GM06990 (cell line): Measurements from ENCODE around the gene NT5DC2.

Source experiments
- DNase-seq: peaks from one replicate; pipeline ENCODE4 v3.0.0-alpha.2; 2011; ENCODE audit not compliant: insufficient read length; ENCODE audit errors: extremely low read depth
- H3K27me3 ChIP-seq: replicated peaks from 2 replicates; pipeline ENCODE4 v1.6.0; 2011; ENCODE audit warnings: low read length; ENCODE audit not compliant: control insufficient read depth, insufficient read depth
- H3K36me3 ChIP-seq: 2 replicates; pipeline ENCODE4 v1.5.1; 2011; ENCODE audit warnings: low read length; ENCODE audit not compliant: control insufficient read depth, insufficient read depth
- H3K4me3 ChIP-seq: replicated peaks from 2 replicates; pipeline ENCODE4 v1.5.1; 2011; ENCODE audit warnings: low read depth, mild to moderate bottlenecking, control low read depth, low read length
- TF ChIP-seq, protein P1 (sequence below): IDR thresholded peaks from 2 replicates; pipeline ENCODE4 v1.5.1; 2011; ENCODE audit warnings: low read length, control low read depth, mild to moderate bottlenecking, inconsistent platforms; ENCODE audit not compliant: insufficient read depth, poor library complexity, severe bottlenecking

Gene NT5DC2

GRCh38 chr3:52481819-52482521, 51.7 kb downstream of the NT5DC2 start:
- Histone ChIP-seq H3K36me3 (peaks cover 39% of the 10 kb centered on the region), H3K27me3 (no peaks in the 10 kb centered on the region), H3K4me3 (no peak overlapping the region)
- TF ChIP-seq, protein P1, sequence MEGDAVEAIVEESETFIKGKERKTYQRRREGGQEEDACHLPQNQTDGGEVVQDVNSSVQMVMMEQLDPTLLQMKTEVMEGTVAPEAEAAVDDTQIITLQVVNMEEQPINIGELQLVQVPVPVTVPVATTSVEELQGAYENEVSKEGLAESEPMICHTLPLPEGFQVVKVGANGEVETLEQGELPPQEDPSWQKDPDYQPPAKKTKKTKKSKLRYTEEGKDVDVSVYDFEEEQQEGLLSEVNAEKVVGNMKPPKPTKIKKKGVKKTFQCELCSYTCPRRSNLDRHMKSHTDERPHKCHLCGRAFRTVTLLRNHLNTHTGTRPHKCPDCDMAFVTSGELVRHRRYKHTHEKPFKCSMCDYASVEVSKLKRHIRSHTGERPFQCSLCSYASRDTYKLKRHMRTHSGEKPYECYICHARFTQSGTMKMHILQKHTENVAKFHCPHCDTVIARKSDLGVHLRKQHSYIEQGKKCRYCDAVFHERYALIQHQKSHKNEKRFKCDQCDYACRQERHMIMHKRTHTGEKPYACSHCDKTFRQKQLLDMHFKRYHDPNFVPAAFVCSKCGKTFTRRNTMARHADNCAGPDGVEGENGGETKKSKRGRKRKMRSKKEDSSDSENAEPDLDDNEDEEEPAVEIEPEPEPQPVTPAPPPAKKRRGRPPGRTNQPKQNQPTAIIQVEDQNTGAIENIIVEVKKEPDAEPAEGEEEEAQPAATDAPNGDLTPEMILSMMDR = peak; percentile 43
- DNase-seq = no peak

- TF ChIP-seq, protein P1 = no peak
- no peaks in the 10 kb centered on the region for H3K27me3 ChIP-seq
- H3K4me3 ChIP-seq = no peak overlapping the region
- no peak for DNase-seq
- H3K36me3 ChIP-seq = peaks cover 37% of the 10 kb centered on the region
Observed at GRCh38 chr3:52480768-52481715, 52.6 kb downstream of the NT5DC2 start.

DNA sequence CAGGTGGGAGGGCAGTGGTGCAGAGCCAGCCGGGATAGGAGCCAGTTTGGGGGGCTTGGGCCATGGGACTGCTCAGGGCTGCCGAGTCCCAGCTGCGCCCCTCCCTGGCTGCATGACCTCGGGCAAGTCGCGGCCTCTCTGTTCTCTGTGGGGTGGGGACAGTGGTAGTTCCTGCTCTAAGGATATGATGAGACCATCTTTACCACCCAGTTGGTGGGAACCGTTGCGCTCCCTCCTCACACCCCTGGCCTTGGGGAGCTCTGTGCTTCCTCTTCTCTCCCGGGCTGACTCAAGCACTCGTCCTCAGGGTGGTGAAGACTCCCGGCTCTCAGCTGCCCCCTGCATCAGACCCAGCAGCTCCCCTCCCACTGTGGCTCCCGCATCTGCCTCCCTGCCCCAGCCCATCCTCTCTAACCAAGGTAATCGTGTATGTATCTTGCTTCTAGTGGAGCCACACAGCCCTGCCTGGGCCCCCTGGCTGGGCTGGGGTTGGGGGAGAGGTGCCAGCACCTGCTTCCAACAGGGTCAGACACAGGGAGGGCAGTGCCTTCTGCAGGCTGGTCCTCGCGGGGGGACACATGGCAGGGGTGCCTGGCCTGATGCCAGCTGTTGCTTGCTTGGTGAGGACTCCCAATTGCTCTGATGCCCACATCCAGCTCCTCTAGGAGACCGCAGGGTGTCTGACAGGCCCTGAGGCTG, 53.6 kb downstream of the NT5DC2 start:
- DNase-seq = no peak
- Histone ChIP-seq H3K36me3 (peaks cover 35% of the 10 kb centered on the region), H3K27me3 (no peaks in the 10 kb centered on the region), H3K4me3 (no peak overlapping the region)
- TF ChIP-seq, protein P1 = no peak

DNA sequence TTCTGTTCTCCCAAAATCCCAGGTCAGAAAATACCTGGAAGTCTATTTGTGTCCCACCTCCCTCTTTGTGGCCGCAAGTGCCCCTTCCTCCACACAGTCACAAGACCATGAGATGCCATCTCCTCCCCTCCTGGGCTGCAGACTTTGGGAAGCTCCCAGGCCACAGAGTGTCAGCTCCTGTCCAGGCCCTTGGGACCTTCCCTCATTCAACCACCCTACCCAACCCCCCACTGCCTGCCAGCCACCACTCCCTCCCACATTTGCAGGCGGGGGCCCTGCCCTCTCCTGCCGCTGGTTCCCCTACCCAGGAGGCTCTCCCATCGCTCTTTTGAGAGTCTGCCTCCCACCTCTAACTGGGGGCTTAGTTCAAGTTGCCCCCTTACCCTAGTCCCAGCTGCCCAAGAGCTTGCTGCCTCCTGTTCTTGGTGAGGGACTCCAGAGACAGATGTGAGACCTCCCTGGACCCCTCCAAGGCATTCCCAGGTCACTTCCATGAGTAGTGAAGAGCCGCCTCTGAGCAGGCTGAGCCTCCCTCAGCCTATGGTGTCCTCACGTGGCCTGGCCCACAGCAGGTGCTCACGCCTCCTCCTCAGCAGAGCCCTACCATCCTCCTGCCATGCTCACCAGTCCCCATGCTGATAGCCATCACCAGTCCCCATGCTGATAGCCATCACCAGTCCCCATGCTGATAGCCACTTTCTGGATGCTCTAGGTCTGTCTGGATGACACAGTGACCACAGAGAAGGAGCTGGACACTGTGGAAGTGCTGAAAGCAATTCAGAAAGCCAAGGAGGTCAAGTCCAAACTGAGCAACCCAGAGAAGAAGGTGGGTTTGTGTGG, 54.4 kb downstream of the NT5DC2 start:
- H3K27me3 ChIP-seq = no peaks in the 10 kb centered on the region
- TF ChIP-seq, protein P1 = no peak
- no peak for DNase-seq
- H3K36me3 ChIP-seq = peaks cover 33% of the 10 kb centered on the region
- H3K4me3 ChIP-seq = no peak overlapping the region

- no peak for DNase-seq
- H3K4me3 ChIP-seq = no peak overlapping the region
- H3K27me3 ChIP-seq = no peaks in the 10 kb centered on the region
- peaks cover 40% of the 10 kb centered on the region for H3K36me3 ChIP-seq
- TF ChIP-seq, protein P1 = no peak
Observed at GRCh38 chr3:52477796-52478095, 55.9 kb downstream of the NT5DC2 start.
